Right renal cortex interstitium (tissue), 3 donors: ENCODE measurements around the gene FCGR3B. TPM values are rescaled to one million over a fixed set of nuclear protein-coding genes. Genes with fewer than 3 reads are reported as not detected.
"Not testable (repeated sequence)": the region's sequence is repeated elsewhere in the genome, so short reads cannot be mapped to it uniquely, and the experiment has no call there.

Source experiments
- DNase-seq, 3 donors: peaks; one replicate each; pipeline ENCODE4 v3.0.0-alpha.2; 2013; ENCODE audit warnings: low read depth in 3 of 3, low spot score in 2 of 3
- polyA plus RNA-seq, 3 donors: library from polyadenylated mRNA; unstranded; fragments of 120-200 nt; gene quantifications; one replicate each; pipeline ENCODE4 v1.2.1, GENCODE V29; 2013; ENCODE audit not compliant: insufficient read length in 3 of 3

The FCGR3B gene
- polyA plus RNA-seq, result under 1 TPM in 1 of 3 donors, not detected in 2; 0.88 TPM

GRCh38 chr1:161631076-161631475 is at the start of gene FCGR3B:
Gene FCGR3B, minus strand, starts transcription at chr1:161631176. Its CDS starts 82 bp downstream, at chr1:161631094.
- no peak for DNase-seq

DNA sequence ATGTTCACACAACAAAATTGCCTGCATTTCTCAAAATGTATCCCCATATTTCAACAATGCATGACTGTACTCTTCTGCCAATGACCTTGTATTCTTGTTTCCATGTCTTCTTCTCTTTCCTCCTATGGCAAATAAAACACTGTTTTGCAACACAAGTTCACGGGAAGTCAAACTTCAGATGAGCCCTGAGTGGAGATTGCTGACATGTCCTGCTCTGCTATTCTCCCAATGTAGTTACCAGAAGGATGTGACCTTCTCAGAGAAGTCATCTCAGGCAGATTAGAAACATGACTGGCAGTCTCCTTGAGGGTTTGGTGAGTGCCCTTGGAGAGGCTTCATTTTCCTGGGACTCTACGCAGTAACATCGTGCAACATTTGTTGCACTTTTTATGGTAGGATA is 47.5 kb upstream of the FCGR3B start:
- no peak for DNase-seq

GRCh38 chr1:161676958-161677689 is 46.1 kb upstream of the FCGR3B start:
- DNase-seq, result no peak

- DNase-seq, result no peak
Observed at GRCh38 chr1:161676441-161676840, 45.5 kb upstream of the FCGR3B start.

GRCh38 chr1:161674908-161675307 is 43.9 kb upstream of the FCGR3B start:
- not testable (repeated sequence) for DNase-seq

DNA sequence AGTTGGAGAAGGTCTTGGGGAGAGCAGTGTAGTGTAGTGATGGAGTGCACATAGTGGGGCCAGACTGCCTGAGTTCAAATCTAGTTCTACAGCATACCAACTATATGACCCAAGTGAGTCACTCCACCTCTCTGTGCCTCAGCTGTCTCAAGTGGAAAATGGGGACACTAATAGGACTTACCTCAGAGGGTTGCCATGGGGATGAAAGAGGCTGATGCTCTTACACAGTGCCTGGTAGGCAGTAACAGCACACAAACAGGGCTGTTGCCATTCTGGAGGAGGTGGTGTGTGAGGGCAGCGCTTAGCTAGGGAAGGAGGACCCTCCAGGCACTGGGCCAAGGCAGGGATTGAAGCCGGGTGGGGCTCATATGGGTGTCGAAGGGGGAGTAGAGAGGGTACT is 43.5 kb upstream of the FCGR3B start:
- not testable (repeated sequence) for DNase-seq

DNA sequence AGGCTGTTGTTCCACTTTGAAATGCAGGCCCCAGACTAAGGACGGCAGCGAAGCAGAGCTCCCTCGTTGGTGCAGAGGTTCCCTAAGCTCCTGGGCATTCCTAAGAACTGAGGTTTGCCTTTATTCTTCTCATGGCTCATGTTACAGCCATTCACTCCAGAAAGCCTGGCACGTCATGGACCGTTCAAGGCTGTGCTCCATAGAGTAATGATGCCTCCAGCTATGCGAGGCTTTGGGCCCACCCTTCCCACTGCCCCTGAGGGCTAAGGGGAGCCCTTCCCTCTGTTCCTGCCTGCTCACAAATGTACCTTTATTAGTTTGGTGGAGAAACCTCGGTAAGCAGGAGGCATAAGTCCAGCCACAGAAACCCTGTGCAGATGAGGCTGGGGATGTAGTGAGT is 42.5 kb upstream of the FCGR3B start:
- not testable (repeated sequence) for DNase-seq

- not testable (repeated sequence) for DNase-seq
Observed at GRCh38 chr1:161671045-161672020, 40.4 kb upstream of the FCGR3B start.

GRCh38 chr1:161664689-161665088 is 33.7 kb upstream of the FCGR3B start:
- not testable (repeated sequence) for DNase-seq

- DNase-seq, result not testable (repeated sequence)
Observed at GRCh38 chr1:161663569-161663968, 32.6 kb upstream of the FCGR3B start.

GRCh38 chr1:161662684-161663339 is 31.8 kb upstream of the FCGR3B start, which contains the start of gene FCGR2B:
Gene FCGR2B, plus strand, starts transcription at chr1:161663143. Its CDS starts 99 bp downstream, at chr1:161663242.
- DNase-seq, result not testable (repeated sequence)

- DNase-seq, result not testable (repeated sequence)
Observed at GRCh38 chr1:161661660-161662311, 30.8 kb upstream of the FCGR3B start.

DNA sequence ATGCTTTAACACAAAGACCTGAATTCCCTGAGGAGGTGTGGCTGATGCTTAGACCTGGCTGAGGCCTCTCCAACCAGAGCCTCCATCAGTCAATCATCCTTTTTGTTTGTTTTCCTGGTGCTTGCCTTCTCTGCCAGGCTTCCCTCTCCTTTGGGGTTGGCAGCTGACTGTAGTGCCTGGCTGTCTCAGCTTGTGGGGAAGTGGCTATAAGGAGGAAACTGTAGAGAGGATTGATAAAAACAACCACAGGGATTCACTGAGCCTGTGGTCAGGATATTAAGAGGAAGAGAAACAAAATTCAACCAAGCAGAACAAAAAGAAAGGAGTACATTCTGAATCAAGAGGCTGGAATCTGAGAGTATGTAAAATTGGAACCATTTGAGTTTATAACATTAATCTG is 27.5 kb upstream of the FCGR3B start:
- DNase-seq, result not testable (repeated sequence)

- DNase-seq, result not testable (repeated sequence)
Observed at GRCh38 chr1:161653971-161654370, 23.0 kb upstream of the FCGR3B start.

GRCh38 chr1:161653541-161653940 is 22.6 kb upstream of the FCGR3B start:
- not testable (repeated sequence) for DNase-seq

DNA sequence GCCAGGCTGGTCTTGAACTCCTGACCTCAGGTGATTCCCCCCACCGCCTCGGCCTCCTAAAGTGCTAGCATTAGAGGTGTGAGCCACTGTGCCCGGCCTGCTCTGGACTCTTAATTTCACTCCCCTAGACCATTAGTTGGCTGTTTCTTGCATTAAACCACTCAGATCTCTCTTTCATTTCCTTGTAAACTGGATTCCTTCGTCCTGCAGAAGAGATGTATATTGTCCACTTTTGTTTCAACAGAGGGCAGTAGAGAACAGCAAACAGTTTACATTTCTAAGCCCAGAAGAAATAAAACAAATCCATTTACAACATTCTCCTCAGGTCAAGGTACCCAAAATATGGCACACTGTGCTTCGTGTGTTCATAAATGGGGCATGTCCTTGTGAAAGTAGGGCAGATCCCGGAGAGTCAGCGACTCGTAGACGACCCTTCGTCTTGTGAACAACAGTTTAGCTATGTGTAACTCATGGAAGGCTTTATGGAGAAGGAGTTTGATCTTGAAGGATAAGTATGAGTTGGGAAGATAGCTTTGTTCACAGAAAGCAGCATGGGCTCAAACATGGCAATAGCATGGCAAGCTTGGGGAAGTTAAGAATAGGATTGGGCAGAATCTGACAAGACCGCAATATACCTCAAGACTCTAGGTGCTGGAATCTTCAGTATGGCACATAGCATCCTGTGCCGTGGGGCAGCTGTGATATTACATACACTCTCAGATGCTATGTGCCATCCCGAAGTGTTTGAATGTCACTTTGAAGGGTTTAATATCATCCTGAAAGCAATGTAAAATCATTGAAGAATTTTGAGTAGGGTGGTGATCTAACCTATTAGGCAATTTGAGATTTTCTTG is 16.8 kb upstream of the FCGR3B start:
- DNase-seq, result peak in 2 of 3 donors; percentile 10 to 27

GRCh38 chr1:161644855-161645254 is 13.9 kb upstream of the FCGR3B start:
- not testable (repeated sequence) for DNase-seq

DNA sequence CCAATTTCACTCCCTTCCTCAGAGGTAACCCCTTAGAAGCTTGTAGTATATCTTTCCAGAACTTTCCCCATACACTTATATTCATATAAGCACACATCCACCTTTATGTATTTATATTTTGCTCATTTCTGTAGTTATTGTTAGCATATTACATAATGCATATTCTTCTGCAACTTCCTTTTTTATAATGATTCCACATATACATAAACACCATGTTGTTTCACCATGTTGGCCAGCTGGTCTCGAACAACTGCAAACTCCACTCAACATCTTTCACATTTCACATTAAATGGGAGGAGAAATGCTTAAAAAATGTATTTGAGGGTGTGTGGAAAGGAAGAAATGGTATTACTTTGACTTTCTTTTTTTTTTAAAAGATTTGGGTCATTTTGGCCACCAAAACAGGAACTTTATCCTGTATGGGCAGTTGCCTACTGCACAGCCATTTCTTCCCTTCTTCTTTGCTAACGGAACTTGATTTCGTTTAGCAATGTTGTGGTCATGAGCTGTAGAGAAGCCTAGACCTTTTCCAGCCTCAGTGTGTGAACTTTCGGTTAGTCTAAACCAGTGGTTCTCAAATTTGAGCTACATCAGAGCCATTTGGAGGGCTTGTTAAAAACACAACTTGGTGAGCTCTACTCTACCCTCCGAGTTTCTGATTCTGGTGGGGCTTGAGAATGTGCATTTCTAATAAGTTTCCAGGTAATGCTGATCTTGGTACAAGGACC is 12.7 kb upstream of the FCGR3B start:
- DNase-seq, result not testable (repeated sequence)
